IMR-90 (cell line): Measurements from ENCODE around the gene PXDC1. TPM values are rescaled to one million over a fixed set of nuclear protein-coding genes. Genes with fewer than 3 reads are reported as not detected.
A peak's percentile ranks its signal among the peaks of the same experiment; 100 is the strongest.

ENCODE experiments used
- ATAC-seq: fragments of 200-7000 bp; cut with Tn5 transposase; 2 replicates; pipeline ENCODE4 v1.9.1; 2020; ENCODE audit warnings: low read depth, mild to moderate bottlenecking, moderate library complexity
- Bru-seq: library from RNA; stranded (reverse); fragments of 400-500 nt; gene quantifications from one replicate; lab custom pipeline; 2021; lab: Mats Ljungman, UMichigan
- BruChase-seq, 2 experiments: library from RNA; stranded (reverse); fragments of 400-500 nt; gene quantifications; one replicate each; lab custom pipeline; 2021; lab: Mats Ljungman, UMichigan
- BruUV-seq: library from RNA; stranded (reverse); fragments of 400-500 nt; replicated peaks from 2 replicates; lab custom pipeline; 2021; lab: Mats Ljungman, UMichigan
- CTCF ChIA-PET: fragments of 300-600 bp; formaldehyde crosslinking; extraction: SDS; loops from one replicate; lab custom pipeline; 2021; ENCODE audit warnings: antibody characterized with exemption; lab: Yijun Ruan, JAX
- POLR2A ChIA-PET: fragments of 300-600 bp; sonication (Branson Sonifier 250); formaldehyde crosslinking; loops from one replicate; lab custom pipeline; 2022; ENCODE audit warnings: antibody characterized with exemption; ENCODE audit not compliant: unreplicated experiment; lab: Charles Lee
- DNase-seq: peaks from one replicate; pipeline ENCODE4 v3.0.0; 2013
- H2AFZ ChIP-seq: replicated peaks from 2 replicates; pipeline ENCODE3; 2013; ENCODE audit warnings: low read length, mild to moderate bottlenecking; ENCODE audit not compliant: poor library complexity
- H2AK5ac ChIP-seq: 2 replicates; pipeline ENCODE4 v1.6.1; 2013; ENCODE audit warnings: low read depth, low read length, inconsistent platforms
- H2AK9ac ChIP-seq: replicated peaks from 2 replicates; pipeline ENCODE3; 2013; ENCODE audit warnings: mild to moderate bottlenecking, low read depth, low read length, moderate library complexity; ENCODE audit not compliant: poor library complexity
- H2BK120ac ChIP-seq: 2 replicates; pipeline ENCODE4 v1.6.1; 2013; ENCODE audit warnings: low read depth, low read length, inconsistent platforms
- H2BK15ac ChIP-seq: 3 replicates; pipeline ENCODE4 v1.6.1; 2013; ENCODE audit warnings: low read depth, low read length, inconsistent platforms
- H2BK20ac ChIP-seq: 2 replicates; pipeline ENCODE4 v1.6.1; 2013; ENCODE audit warnings: low read depth, mild to moderate bottlenecking, inconsistent platforms, low read length, moderate library complexity
- H2BK5ac ChIP-seq: 2 replicates; pipeline ENCODE4 v1.6.1; 2013; ENCODE audit warnings: mild to moderate bottlenecking, low read depth, low read length, inconsistent platforms; ENCODE audit not compliant: poor library complexity, severe bottlenecking
- H3K14ac ChIP-seq: replicated peaks from 2 replicates; pipeline ENCODE4 v1.6.1; 2013; ENCODE audit warnings: low read depth, low read length, inconsistent platforms
- H3K18ac ChIP-seq: 2 replicates; pipeline ENCODE4 v1.6.1; 2013; ENCODE audit warnings: low read depth, low read length, control low read depth
- H3K23ac ChIP-seq: 2 replicates; pipeline ENCODE4 v1.6.1; 2013; ENCODE audit warnings: low read depth, low read length, inconsistent platforms
- H3K27ac ChIP-seq: 2 replicates; pipeline ENCODE4 v1.5.1; 2013; ENCODE audit warnings: mild to moderate bottlenecking, control low read depth, low read length; ENCODE audit not compliant: insufficient read depth
- H3K27me3 ChIP-seq: 2 replicates; pipeline ENCODE4 v1.6.1; 2013; ENCODE audit warnings: low read length; ENCODE audit not compliant: control insufficient read depth, insufficient read depth
- H3K36me3 ChIP-seq: 2 replicates; pipeline ENCODE4 v1.6.1; 2013; ENCODE audit warnings: low read length, mixed read lengths; ENCODE audit not compliant: control insufficient read depth, insufficient read depth
- H3K4ac ChIP-seq: 2 replicates; pipeline ENCODE4 v1.6.1; 2013; ENCODE audit warnings: low read depth, low read length, inconsistent platforms
- H3K4me1 ChIP-seq: 2 replicates; pipeline ENCODE4 v1.6.1; 2013; ENCODE audit warnings: low read length, mixed read lengths; ENCODE audit not compliant: control insufficient read depth, insufficient read depth
- H3K4me2 ChIP-seq: 2 replicates; pipeline ENCODE4 v1.6.1; 2013; ENCODE audit warnings: low read depth, mild to moderate bottlenecking, control low read depth, low read length, moderate library complexity
- H3K4me3 ChIP-seq: 2 replicates; pipeline ENCODE4 v1.5.1; 2013; ENCODE audit warnings: low read depth, mild to moderate bottlenecking, control low read depth, low read length, moderate library complexity; ENCODE audit not compliant: insufficient read depth
- H3K56ac ChIP-seq: 2 replicates; pipeline ENCODE4 v1.6.1; 2013; ENCODE audit warnings: low read length, inconsistent platforms; ENCODE audit not compliant: insufficient read depth; ENCODE audit errors: extremely low read depth
- H3K79me1 ChIP-seq, 2 experiments: 2 replicates each; pipeline ENCODE4 v1.6.1; 2013; ENCODE audit warnings: low read length in 2 of 2, inconsistent platforms in 1 of 2, low read depth in 1 of 2
- H3K9ac ChIP-seq: 2 replicates; pipeline ENCODE4 v1.6.1; 2013; ENCODE audit warnings: low read depth, low read length, control low read depth
- H3K9me1 ChIP-seq: 2 replicates; pipeline ENCODE4 v1.6.1; 2013; ENCODE audit warnings: low read length, inconsistent platforms; ENCODE audit not compliant: insufficient read depth
- H3K9me3 ChIP-seq: 2 replicates; pipeline ENCODE4 v1.6.1; 2013; ENCODE audit warnings: low read length; ENCODE audit not compliant: control insufficient read depth, insufficient read depth
- H4K20me1 ChIP-seq: 2 replicates; pipeline ENCODE4 v1.6.1; 2013; ENCODE audit warnings: low read length, inconsistent platforms; ENCODE audit not compliant: insufficient read depth
- H4K5ac ChIP-seq: 2 replicates; pipeline ENCODE4 v1.6.1; 2013; ENCODE audit warnings: mild to moderate bottlenecking, low read depth, low read length, control low read depth
- H4K8ac ChIP-seq, 2 experiments: 2 replicates each; pipeline ENCODE4 v1.6.1; 2013; ENCODE audit warnings: low read depth in 2 of 2, low read length in 2 of 2, control low read depth in 1 of 2, inconsistent platforms in 1 of 2
- H4K91ac ChIP-seq: 2 replicates; pipeline ENCODE4 v1.6.1; 2013; ENCODE audit warnings: low read depth, low read length, inconsistent platforms; ENCODE audit not compliant: insufficient read depth
- CHD1 ChIP-seq: IDR thresholded peaks from 2 replicates; pipeline ENCODE4 v1.6.1; 2012; ENCODE audit warnings: low read depth, low read length, improper control_type of control experiment
- POLR2A ChIP-seq: IDR thresholded peaks from 2 replicates; pipeline ENCODE4 v1.6.1; 2012; ENCODE audit warnings: mild to moderate bottlenecking, low read depth, low read length
- RCOR1 ChIP-seq: IDR thresholded peaks from 2 replicates; pipeline ENCODE4 v1.6.1; 2012; ENCODE audit warnings: mild to moderate bottlenecking, low read length, improper control_type of control experiment; ENCODE audit not compliant: insufficient replicate concordance
- WGBS, 2 experiments: methylation state at CpG; one replicate each; pipeline versions ENCODE4 v1.1.5 to v1.1.7; 2013; ENCODE audit warnings: missing lambda C conversion rate in 2 of 2; ENCODE audit not compliant: insufficient read length in 1 of 2; ENCODE audit errors: extremely low coverage in 2 of 2; 5-methylcytosine and 5-hydroxymethylcytosine counted together
- dilution Hi-C: fragments of 300-500 bp; cut with HindIII; formaldehyde crosslinking; loops from one replicate; pipeline ENCODE4 v1.14.3; 2018; ENCODE audit warnings: low sequenced_read_pairs; ENCODE audit not compliant: unreplicated experiment
- in situ Hi-C: fragments of 300-500 bp; cut with MboI; formaldehyde crosslinking; loops from 3 replicates; pipeline ENCODE4 v1.14.3; 2019; ENCODE audit warnings: low sequenced_read_pairs, inconsistent platforms, mixed read lengths
- intact Hi-C: fragments of 100-400 bp; cut with micrococcal nuclease; formaldehyde crosslinking; loops from 2 replicates; pipeline ENCODE4 v1.10.0; 2022
- long read RNA-seq: library from polyadenylated mRNA; unstranded; transcript quantifications from one replicate; pipeline ENCODE4 v2.0.0, GENCODE V29; 2021; ENCODE audit not compliant: unreplicated experiment
- polyA plus RNA-seq, 3 experiments: library from polyadenylated mRNA; depleted of rRNA; stranded (reverse); fragments of >200 nt; gene quantifications; 2 replicates each; pipeline ENCODE4 v1.2.3, GENCODE V29; 2012; ENCODE audit warnings: low replicate concordance in 1 of 3
- total RNA-seq: library from RNA; depleted of rRNA; stranded (reverse); fragments of >200 nt; gene quantifications from 2 replicates; pipeline ENCODE4 v1.2.3, GENCODE V29; 2012; rRNA removed

PXDC1 gene, protein sequence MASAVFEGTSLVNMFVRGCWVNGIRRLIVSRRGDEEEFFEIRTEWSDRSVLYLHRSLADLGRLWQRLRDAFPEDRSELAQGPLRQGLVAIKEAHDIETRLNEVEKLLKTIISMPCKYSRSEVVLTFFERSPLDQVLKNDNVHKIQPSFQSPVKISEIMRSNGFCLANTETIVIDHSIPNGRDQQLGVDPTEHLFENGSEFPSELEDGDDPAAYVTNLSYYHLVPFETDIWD
- total RNA-seq: 66.4 and 72.2 TPM in 2 replicates
- 56.7 and 63.3 TPM in 2 replicates for polyA plus RNA-seq (2012; rRNA removed)
- polyA plus RNA-seq (2012; cell fraction: cytosol; rRNA removed): 42.0 and 49.1 TPM in 2 replicates
- 40.5 and 49.4 TPM in 2 replicates for polyA plus RNA-seq (2012; cell fraction: nucleus; rRNA removed; ENCODE audit: low replicate concordance)
- percentile 96 among the genes with signal in this experiment for Bru-seq, nascent RNA
- BruChase-seq, experiment 1, labeled RNA remaining after a 6-hour chase: percentile 76 among the genes with signal in this experiment
- percentile 82 among the genes with signal in this experiment for BruChase-seq, experiment 2, labeled RNA remaining after a 2-hour chase
- long read RNA-seq, transcript PXDC1-202 (5 exons, 2,190 nt): major isoform, 63 of 93 reads
- long read RNA-seq, partial matches to known transcripts: 3 of 93 reads
- long read RNA-seq, other reads (novel, unspliced or antisense): 27 of 93 reads

DNA sequence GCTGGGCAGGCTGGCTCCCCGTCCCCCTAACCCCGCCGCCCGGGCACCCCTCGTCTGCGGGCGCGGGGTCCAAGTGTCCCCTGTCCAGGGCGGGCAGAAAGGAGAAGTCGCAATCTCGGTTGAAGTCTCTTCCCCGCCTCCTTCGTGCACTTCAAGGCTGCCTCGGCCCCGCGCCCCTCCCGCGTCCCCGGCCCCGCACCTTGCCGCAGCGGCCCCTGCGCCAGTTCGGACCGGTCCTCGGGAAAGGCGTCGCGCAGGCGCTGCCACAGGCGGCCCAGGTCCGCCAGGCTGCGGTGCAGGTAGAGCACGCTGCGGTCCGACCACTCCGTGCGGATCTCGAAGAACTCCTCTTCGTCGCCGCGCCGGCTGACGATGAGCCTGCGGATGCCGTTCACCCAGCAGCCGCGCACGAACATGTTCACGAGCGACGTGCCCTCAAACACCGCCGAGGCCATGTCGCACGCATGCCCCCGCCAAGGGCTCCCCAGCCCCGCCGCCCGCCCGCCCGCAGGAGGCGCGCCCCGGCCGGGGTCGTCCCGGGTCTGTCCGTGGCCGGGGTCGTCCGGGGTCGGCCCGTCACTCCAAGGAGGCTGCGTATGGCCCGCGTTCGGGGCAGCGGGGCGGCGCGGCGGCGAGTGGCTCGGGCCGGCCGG lies at the start of gene PXDC1:
TSS of gene PXDC1 (minus strand) at position 637 of the 653 bp plus-strand sequence. CDS start at position 455, 182 bp downstream.
- peak within 1 kb of the TSS; percentile 89 for H2AFZ ChIP-seq
- H2BK120ac ChIP-seq: peak within 1 kb of the TSS; percentile 94
- dilution Hi-C loops (no loop called here), in situ Hi-C loops (loop anchor here (10.0 kb wide), 1 partner anchor 54 kb away; no protein-coding TSS in a partner anchor), intact Hi-C loops (loop anchor here (5.0 kb wide), 1 partner anchor 76 kb away; no protein-coding TSS in a partner anchor)
- peaks cover 26% of the 10 kb centered on the region for H3K9me1 ChIP-seq
- peak within 1 kb of the TSS; percentile 91 for H3K4ac ChIP-seq
- H3K4me3 ChIP-seq: peak within 1 kb of the TSS; percentile 99
- peak within 1 kb of the TSS; percentile 94 for H4K91ac ChIP-seq
- peak within 1 kb of the TSS; percentile 84 for H3K14ac ChIP-seq
- ChIA-PET CTCF (interaction anchor here (1.5 kb wide), 1 partner anchor 98 kb away, joined by 7 read pairs; the partner anchor contains the start of gene FAM50B), POLR2A (no interaction called here)
- H4K20me1 ChIP-seq: peaks cover 43% of the 10 kb centered on the region
- H2AK5ac ChIP-seq: peak within 1 kb of the TSS; percentile 91
- H3K18ac ChIP-seq: peak within 1 kb of the TSS; percentile 93
- TF ChIP-seq RCOR1 (no peak), CHD1 (peak; percentile 36; the same call in 1 of the 2 replicates), POLR2A (peak; percentile 93)
- H3K9me3 ChIP-seq: no peaks in the 10 kb centered on the region
- peak within 1 kb of the TSS; percentile 86 for H3K27ac ChIP-seq
- peak within 1 kb of the TSS; percentile 99 for H3K9ac ChIP-seq
- H3K36me3 ChIP-seq: peaks cover 2% of the 10 kb centered on the region; the same call in 1 of the 2 replicates
- peak within 1 kb of the TSS; percentile 86 for H3K56ac ChIP-seq
- peak within 1 kb of the TSS; percentile 89 for H2AK9ac ChIP-seq
- peak; percentile 0; the same call in 1 of the 2 replicates for ATAC-seq
- H3K27me3 ChIP-seq: no peaks in the 10 kb centered on the region
- H2BK5ac ChIP-seq: peak within 1 kb of the TSS; percentile 94
- H4K5ac ChIP-seq: peak within 1 kb of the TSS; percentile 44
- H3K23ac ChIP-seq: peak within 1 kb of the TSS; percentile 89
- DNase-seq: no peak
- H3K79me1 ChIP-seq: peaks cover 8 to 47% of the 10 kb centered on the region in 2 experiments; a peak in 3 of 4 replicates
- H3K4me2 ChIP-seq: peak within 1 kb of the TSS; percentile 83
- peak within 1 kb of the TSS; percentile 38; the same call in 1 of the 3 replicates for H2BK15ac ChIP-seq
- peak within 1 kb of the TSS; percentile 20; the same call in 1 of the 2 replicates for H2BK20ac ChIP-seq
- H4K8ac ChIP-seq: peak within 1 kb of the TSS; percentile 85 to 87
- no TSS peak for BruUV-seq
- 1% methylated on average over 56 of the region's 88 CpGs; no CpG with 5 or more reads in 1 of the 2 experiments for WGBS, 2 experiments
- H3K4me1 ChIP-seq: peaks cover 22% of the 10 kb centered on the region
